K562 (cell line): ENCODE results near the gene KIT. TPM values are rescaled to one million over a fixed set of nuclear protein-coding genes. Genes with fewer than 3 reads are reported as not detected.

Experiments used
- ATAC-seq: fragments of 200-7000 bp; cut with Tn5 transposase; 3 replicates; pipeline ENCODE4 v1.9.1; 2020; ENCODE audit warnings: moderate library complexity
- BruUV-seq: library from RNA; stranded (reverse); fragments of 400-500 nt; replicated peaks from 2 replicates; lab custom pipeline; 2021; lab: Mats Ljungman, UMichigan
- CTCF ChIA-PET: fragments of 300-600 bp; formaldehyde crosslinking; extraction: SDS; loops from one replicate; lab custom pipeline; 2021; ENCODE audit warnings: low intra/inter-chr PET ratio; lab: Yijun Ruan, JAX
- POLR2A ChIA-PET: fragments of 300-600, 350-650 bp; sonication (Branson Sonifier 250); formaldehyde crosslinking; extraction: SDS; loops from one replicate; lab custom pipeline; 2021; ENCODE audit warnings: antibody characterized with exemption, inconsistent platforms; lab: Yijun Ruan, JAX
- DNase-seq, 4 experiments: peaks; one replicate each; pipeline versions ENCODE4 v3.0.0 to v3.0.0-alpha.2; 2011 to 2018; ENCODE audit warnings: low spot score in 3 of 4, mixed read lengths in 3 of 4; ENCODE audit errors: extremely low read depth in 1 of 4
- FAIRE-seq: peaks from 2 replicates; lab custom pipeline; 2011; peaks lifted over from hg19 to GRCh38; lab: Jason Lieb, UNC
- H2AFZ ChIP-seq: 2 replicates; pipeline ENCODE4 v1.6.0; 2011; ENCODE audit warnings: low read depth, low read length, control low read depth, inconsistent platforms
- H3K27ac ChIP-seq: fragments of 200-600 bp; 3 replicates; pipeline ENCODE4 v1.8.0; 2011; ENCODE audit warnings: low read depth, mild to moderate bottlenecking, control low read depth, inconsistent platforms, low read length, moderate library complexity, mixed read lengths; ENCODE audit errors: extremely low read depth
- H3K27me3 ChIP-seq, 2 experiments: fragments of 300-600 bp in 1 of 2; 2 replicates in 1 of 2; 3 replicates in 1 of 2; pipeline versions ENCODE4 v1.6.0 to v1.8.0; 2011; ENCODE audit warnings: inconsistent platforms in 2 of 2, low read length in 2 of 2, mild to moderate bottlenecking in 1 of 2, mixed read lengths in 1 of 2, moderate library complexity in 1 of 2; ENCODE audit not compliant: control insufficient read depth in 2 of 2, insufficient read depth in 2 of 2
- H3K36me3 ChIP-seq: fragments of 300-600 bp; 3 replicates; pipeline ENCODE4 v1.8.0; 2011; ENCODE audit warnings: mild to moderate bottlenecking, low read length, inconsistent platforms; ENCODE audit not compliant: control insufficient read depth, insufficient read depth
- H3K4me1 ChIP-seq, 2 experiments: fragments of 200-600 bp in 1 of 2; replicated peaks in 1 of 2; 2 replicates in 1 of 2; 3 replicates in 1 of 2; pipeline versions ENCODE4 v1.5.1 to v1.8.0; 2011; ENCODE audit warnings: inconsistent platforms in 2 of 2, low read length in 2 of 2, mild to moderate bottlenecking in 1 of 2, mixed read lengths in 1 of 2, moderate library complexity in 1 of 2; ENCODE audit not compliant: control insufficient read depth in 2 of 2, insufficient read depth in 2 of 2
- H3K4me2 ChIP-seq: 2 replicates; pipeline ENCODE4 v1.6.1; 2011; ENCODE audit warnings: low read length, control low read depth, inconsistent platforms, mixed read lengths; ENCODE audit not compliant: insufficient read depth
- H3K4me3 ChIP-seq: fragments of 200-600 bp; sonication (generic), shearing (Covaris generic); 2 replicates; pipeline ENCODE4 v1.5.1; 2016; ENCODE audit warnings: control low read depth, inconsistent platforms
- H3K79me2 ChIP-seq: fragments of 200-600 bp; 3 replicates; pipeline ENCODE4 v1.8.0; 2011; ENCODE audit warnings: low read length, inconsistent platforms; ENCODE audit not compliant: control insufficient read depth, insufficient read depth
- H3K9ac ChIP-seq, 2 experiments: 2 replicates each; pipeline versions ENCODE4 v1.6.0 to v1.6.1; 2011; ENCODE audit warnings: low read depth in 2 of 2, low read length in 2 of 2, control low read depth in 1 of 2, inconsistent platforms in 1 of 2, mild to moderate bottlenecking in 1 of 2, mixed read lengths in 1 of 2; ENCODE audit not compliant: insufficient read depth in 1 of 2
- H3K9me1 ChIP-seq: one replicate; pipeline ENCODE4 v1.6.0; 2011; ENCODE audit warnings: inconsistent platforms, mild to moderate bottlenecking, low read length, moderate library complexity; ENCODE audit not compliant: control insufficient read depth, insufficient read depth
- H3K9me3 ChIP-seq: replicated peaks from 2 replicates; pipeline ENCODE4 v1.5.1; 2011; ENCODE audit warnings: low read depth, low read length, inconsistent platforms; ENCODE audit not compliant: control insufficient read depth, insufficient read depth
- H4K20me1 ChIP-seq: replicated peaks from 2 replicates; pipeline ENCODE4 v1.6.1; 2011; ENCODE audit warnings: low read length, inconsistent platforms, mixed read lengths; ENCODE audit not compliant: control insufficient read depth, insufficient read depth
- BACH1 ChIP-seq: fragments of 200-800 bp; sonication (Bioruptor generic); IDR thresholded peaks from 2 replicates; pipeline ENCODE4 v1.6.1; 2016; ENCODE audit warnings: missing genetic modification characterization, missing compliant biosample characterization
- FOXP1 ChIP-seq: sonication (generic); formaldehyde crosslinking; IDR thresholded peaks from 2 replicates; pipeline ENCODE4 v1.8.0; 2022; ENCODE audit warnings: mild to moderate bottlenecking, missing genetic modification reagents
- GABPA ChIP-seq: fragments of 200-800 bp; sonication (Bioruptor generic); conservative IDR thresholded peaks from 2 replicates; pipeline ENCODE4 v1.6.1; 2016; ENCODE audit warnings: low read depth, missing genetic modification characterization, missing compliant biosample characterization
- GTF2E2 ChIP-seq: fragments of 200-800 bp; sonication (Bioruptor generic); IDR thresholded peaks from 2 replicates; pipeline ENCODE4 v1.6.1; 2016; ENCODE audit warnings: missing genetic modification characterization, missing compliant biosample characterization
- NR4A1 ChIP-seq, 2 experiments: fragments of 250-450 bp in 1 of 2; fragments of 450-650 bp in 1 of 2; sonication (Bioruptor Pico) in 1 of 2; IDR thresholded peaks; 2 replicates each; pipeline versions ENCODE4 v1.4.0 to v1.6.1; 2016 to 2020; ENCODE audit warnings: mild to moderate bottlenecking in 2 of 2, missing compliant biosample characterization in 1 of 2, missing genetic modification characterization in 1 of 2, moderate library complexity in 1 of 2
- STAG1 ChIP-seq: sonication (generic); formaldehyde crosslinking; IDR thresholded peaks from 2 replicates; pipeline ENCODE4 v1.5.0; 2020; ENCODE audit warnings: missing genetic modification reagents, borderline replicate concordance
- ZC3H4 ChIP-seq: sonication (generic); formaldehyde crosslinking; IDR thresholded peaks from 2 replicates; pipeline ENCODE4 v1.9.0; 2021; ENCODE audit warnings: missing genetic modification reagents, borderline replicate concordance
- ZNF282 ChIP-seq: sonication (generic); formaldehyde crosslinking; IDR thresholded peaks from 2 replicates; pipeline ENCODE4 v1.8.1; 2023; ENCODE audit warnings: missing genetic modification reagents
- ZNF347 ChIP-seq: fragments of 450-650 bp; formaldehyde crosslinking; IDR thresholded peaks from 2 replicates; pipeline ENCODE4 v1.4.0; 2020; ENCODE audit warnings: low read depth, mild to moderate bottlenecking, moderate library complexity
- ZNF57 ChIP-seq: fragments of 450-650 bp; formaldehyde crosslinking; IDR thresholded peaks from 2 replicates; pipeline ENCODE4 v1.4.0; 2020; ENCODE audit warnings: mild to moderate bottlenecking, moderate library complexity
- WGBS: fragments of 100-300 bp; shearing (Covaris generic); methylation state at CpG from one replicate; pipeline ENCODE4 v1.1.6; 2016; ENCODE audit warnings: low coverage, mixed read lengths; ENCODE audit not compliant: insufficient coverage; ENCODE audit errors: missing lambda C conversion rate; 5-methylcytosine and 5-hydroxymethylcytosine counted together
- in situ Hi-C: fragments of 300-500 bp; cut with MboI; formaldehyde crosslinking; loops from 4 replicates; pipeline ENCODE4 v1.15.0; 2018; ENCODE audit warnings: inconsistent platforms, mixed read lengths
- intact Hi-C: fragments of 100-400 bp; cut with micrococcal nuclease; formaldehyde crosslinking; loops from 2 replicates; pipeline ENCODE4 v1.14.2; 2022
- polyA plus RNA-seq, 8 experiments: library from polyadenylated mRNA; depleted of rRNA in 4 of 8; stranded (reverse) in 5 of 8; unstranded in 3 of 8; fragments of >200 nt; fragmentation: Nextera tagmentation in 2 of 8; fragmentation: Illumina TruSeq in 1 of 8; extraction: Ambion mirVana in 2 of 8; extraction: Trizol in 1 of 8; gene quantifications; 2 replicates each; pipeline versions ENCODE4 v1.2.1 to v1.2.3, GENCODE V29; 2011 to 2014; ENCODE audit warnings: inconsistent platforms in 1 of 8, missing spikeins in 1 of 8
- total RNA-seq, 7 experiments: library from RNA; depleted of rRNA in 6 of 7; stranded (reverse); fragments of >200 nt in 6 of 7; fragmentation: Illumina TruSeq in 2 of 7; extraction: Trizol in 2 of 7; gene quantifications; 2 replicates each; pipeline versions ENCODE4 v1.2.1 to v1.2.3, GENCODE V29; 2011 to 2021; ENCODE audit warnings: low replicate concordance in 1 of 7
- TF ChIP-seq, protein P1 (sequence below): fragments of 250-450 bp; sonication (Bioruptor Pico); IDR thresholded peaks from 2 replicates; pipeline ENCODE4 v1.8.0; 2021; ENCODE audit warnings: borderline replicate concordance, mild to moderate bottlenecking, moderate library complexity; ENCODE audit not compliant: poor library complexity, severe bottlenecking
- TF ChIP-seq, protein P2 (sequence below): IDR thresholded peaks from 2 replicates; pipeline ENCODE4 v1.6.1; 2012; ENCODE audit warnings: low read depth, low read length, improper control_type of control experiment, borderline replicate concordance

The KIT gene
- total and polyA plus RNA-seq, 9 of the 15 experiments (the other 6 are each of a cell fraction or from before 2014, with no cell fraction given), result 0.27 to 5.6 (median 0.57) TPM

DNA sequence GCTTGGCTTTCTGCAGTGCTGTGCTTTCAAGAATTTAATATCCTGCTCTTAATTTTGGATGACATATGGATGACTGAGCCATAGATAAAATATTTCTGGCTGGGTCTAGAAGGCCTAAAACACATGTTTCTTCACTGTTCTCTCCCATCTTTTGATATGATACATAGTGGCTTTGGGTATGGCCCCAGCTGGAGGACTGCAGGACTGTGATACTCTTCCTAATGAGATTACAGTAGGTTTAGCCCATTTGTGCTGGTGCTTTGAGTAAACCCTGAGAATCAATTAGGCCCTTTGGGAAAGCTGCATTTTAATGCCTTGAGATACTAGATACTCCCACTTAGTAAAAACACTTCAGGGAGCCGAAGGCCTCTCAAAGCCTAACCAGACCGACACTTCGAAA is 38.0 kb downstream of the KIT start:
- POLR2A ChIA-PET, result no interaction called here
- in situ Hi-C loops (loop anchor here (10.0 kb wide), 1 partner anchor 259 kb away; no protein-coding TSS in a partner anchor), intact Hi-C loops (no loop called here)
- no peak for ATAC-seq
- no peak overlapping the region for H3K9ac ChIP-seq
- BruUV-seq, result no TSS peak
- peaks cover 2% of the 10 kb centered on the region for H3K9me1 ChIP-seq
- no peaks in the 10 kb centered on the region for H3K36me3 ChIP-seq
- no peaks in the 10 kb centered on the region for H3K9me3 ChIP-seq
- H3K27me3 ChIP-seq, result peaks cover 5 to 17% of the 10 kb centered on the region in 2 experiments; a peak in 3 of 5 replicates
- H3K79me2 ChIP-seq, result no peaks in the 10 kb centered on the region
- H3K4me2 ChIP-seq, result no peak overlapping the region
- H3K4me3 ChIP-seq, result no peak overlapping the region
- no peak for FAIRE-seq
- no peak overlapping the region for H3K27ac ChIP-seq
- no peaks in the 10 kb centered on the region for H3K4me1 ChIP-seq
- no peak overlapping the region for H2AFZ ChIP-seq
- no peaks in the 10 kb centered on the region for H4K20me1 ChIP-seq
- TF ChIP-seq ZNF282 (CRISPR knock-in tag) (no peak), NR4A1 (CRISPR knock-in tag; IDR thresholded peaks at IDR 0.05) (no peak), NR4A1 (tag; IDR thresholded peaks at IDR 0.05) (no peak), ZC3H4 (CRISPR knock-in tag) (no peak), FOXP1 (CRISPR knock-in tag) (no peak), ZNF57 (CRISPR knock-in tag) (no peak), ZNF347 (CRISPR knock-in tag) (no peak), BACH1 (tag) (no peak), STAG1 (no peak), GTF2E2 (tag) (no peak), GABPA (tag) (no peak)
- TF ChIP-seq, protein P1, sequence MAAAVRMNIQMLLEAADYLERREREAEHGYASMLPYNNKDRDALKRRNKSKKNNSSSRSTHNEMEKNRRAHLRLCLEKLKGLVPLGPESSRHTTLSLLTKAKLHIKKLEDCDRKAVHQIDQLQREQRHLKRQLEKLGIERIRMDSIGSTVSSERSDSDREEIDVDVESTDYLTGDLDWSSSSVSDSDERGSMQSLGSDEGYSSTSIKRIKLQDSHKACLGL (CRISPR knock-in tag), result no peak
- TF ChIP-seq, protein P2, sequence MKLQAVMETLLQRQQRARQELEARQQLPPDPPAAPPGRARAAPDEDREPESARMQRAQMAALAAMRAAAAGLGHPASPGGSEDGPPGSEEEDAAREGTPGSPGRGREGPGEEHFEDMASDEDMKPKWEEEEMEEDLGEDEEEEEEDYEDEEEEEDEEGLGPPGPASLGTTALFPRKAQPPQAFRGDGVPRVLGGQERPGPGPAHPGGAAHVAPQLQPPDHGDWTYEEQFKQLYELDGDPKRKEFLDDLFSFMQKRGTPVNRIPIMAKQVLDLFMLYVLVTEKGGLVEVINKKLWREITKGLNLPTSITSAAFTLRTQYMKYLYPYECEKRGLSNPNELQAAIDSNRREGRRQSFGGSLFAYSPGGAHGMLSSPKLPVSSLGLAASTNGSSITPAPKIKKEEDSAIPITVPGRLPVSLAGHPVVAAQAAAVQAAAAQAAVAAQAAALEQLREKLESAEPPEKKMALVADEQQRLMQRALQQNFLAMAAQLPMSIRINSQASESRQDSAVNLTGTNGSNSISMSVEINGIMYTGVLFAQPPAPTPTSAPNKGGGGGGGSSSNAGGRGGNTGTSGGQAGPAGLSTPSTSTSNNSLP, result no peak
- TF ChIP-seq, all 486 proteins: peak for 0
- DNase-seq, result no peak
- 18% methylated on average over 3 of the region's 3 CpGs for WGBS
- CTCF ChIA-PET, result interaction anchor here (0.8 kb wide), 1 partner anchor 71 kb away, joined by 4 read pairs; no protein-coding TSS in a partner anchor
